ENCODE data around the gene PRKCE. TPM values are rescaled to one million over a fixed set of nuclear protein-coding genes. Genes with fewer than 3 reads are reported as not detected.

Gene PRKCE
- total and polyA plus RNA-seq, 2 of the 8 experiments (the other 6 are each of a cell fraction or from before 2014, with no cell fraction given), result 0.54 to 2.1 TPM

GRCh38 chr2:45661828-45662227 lies 10.4 kb downstream of the PRKCE start:
- Histone ChIP-seq H2BK12ac (ENCODE audit: low read depth, low read length) (no peak overlapping the region), H3K18ac (ENCODE audit: extremely low read depth, low read length) (no peak overlapping the region), H3K4me2 (ENCODE audit: insufficient read depth in 1 of 2, low read depth in 2 of 2, low read length in 2 of 2) (no peak overlapping the region), H3K56ac (replicated peaks; ENCODE audit: insufficient read length, low read depth, low read length) (no peak overlapping the region), H3K79me1 (ENCODE audit: low read depth, low read length) (no peaks in the 10 kb centered on the region), H3K23me2 (ENCODE audit: low read depth, low read length) (no peaks in the 10 kb centered on the region), H2BK15ac (ENCODE audit: low read length) (no peak overlapping the region), H3K27me3 (replicated peaks in 1 of 4; ENCODE audit: control insufficient read depth in 3 of 4, extremely low read depth in 1 of 4, insufficient read depth in 3 of 4, low read length in 3 of 4) (no peaks in the 10 kb centered on the region; a peak in 1 of 7 replicates), H4K5ac (ENCODE audit: insufficient read length, low read depth, low read length) (no peak overlapping the region), H2BK5ac (ENCODE audit: low read depth, low read length) (no peak overlapping the region), H3K79me2 (ENCODE audit: control insufficient read depth in 1 of 2, insufficient read depth in 2 of 2, low read length in 2 of 2) (no peaks in the 10 kb centered on the region), H4K20me1 (replicated peaks in 1 of 2; ENCODE audit: control insufficient read depth in 1 of 2, insufficient read depth in 2 of 2, low read length in 2 of 2) (no peaks in the 10 kb centered on the region), H3K4me1 (replicated peaks in 1 of 4; ENCODE audit: control insufficient read depth in 3 of 4, insufficient read depth in 4 of 4, low read length in 3 of 4) (no peaks in the 10 kb centered on the region), H4K91ac (replicated peaks; ENCODE audit: insufficient read length, low read length) (no peak overlapping the region), H3K36me3 (ENCODE audit: control insufficient read depth in 2 of 4, insufficient read depth in 4 of 4, low read length in 3 of 4) (no peaks in the 10 kb centered on the region), H3K27ac (ENCODE audit: low read depth, low read length) (no peak overlapping the region), H3K14ac (ENCODE audit: insufficient read length) (no peak overlapping the region), H2BK120ac (replicated peaks; ENCODE audit: low read depth, low read length) (no peak overlapping the region), H4K8ac (ENCODE audit: extremely low read depth, insufficient read depth, low read length) (no peak overlapping the region), H2AK5ac (ENCODE audit: low read depth, low read length) (no peak overlapping the region), H3K4ac (replicated peaks; ENCODE audit: insufficient read length, low read depth, low read length) (no peak overlapping the region), H3K4me3 (ENCODE audit: extremely low read depth in 1 of 4, insufficient read depth in 2 of 4, low read depth in 3 of 4, low read length in 4 of 4) (no peak overlapping the region), H2AFZ (ENCODE audit: low read length) (no peak overlapping the region), H2BK20ac (ENCODE audit: low read length) (no peak overlapping the region), H3K9ac (replicated peaks in 1 of 4; ENCODE audit: extremely low read depth in 1 of 4, low read depth in 3 of 4, low read length in 3 of 4) (no peak overlapping the region), H3K23ac (ENCODE audit: insufficient read length) (no peak overlapping the region), H3K9me3 (ENCODE audit: insufficient read depth in 2 of 2, low read depth in 1 of 2, low read length in 1 of 2) (no peaks in the 10 kb centered on the region)
- WGBS, 2 experiments (ENCODE audit: extremely low coverage in 1 of 2, insufficient coverage in 1 of 2, insufficient read length in 1 of 2, insufficient replicate concordance in 2 of 2, low coverage in 1 of 2, low lambda C conversion rate in 2 of 2, missing lambda C conversion rate in 1 of 2), result 91% methylated on average over 2 of the region's 2 CpGs; no CpG with 5 or more reads in 1 of the 2 experiments
- ChIA-PET POLR2A (ENCODE audit: partially characterized antibody) (interaction anchor here (1.0 kb wide), 1 partner anchor 217 kb away, joined by 4 read pairs; no protein-coding TSS in a partner anchor), CTCF (ENCODE audit: partially characterized antibody) (interaction anchor here (1.1 to 1.6 kb wide), 2 partner anchors 16 to 68 kb away, joined by 3 to 4 read pairs; no protein-coding TSS in a partner anchor)
- FAIRE-seq (no peak), DNase-seq (ENCODE audit: low read depth in 1 of 2, low spot score in 2 of 2) (no peak)
- no peak for TF ChIP-seq E2F6 (IDR thresholded peaks at IDR 0.05)
- TF ChIP-seq CTCF (IDR thresholded peaks at IDR 0.05; ENCODE audit: control extremely low read depth in 1 of 3, insufficient read depth in 1 of 3, low read depth in 1 of 3, low read length in 3 of 3), result no peak
- TF ChIP-seq JUND (IDR thresholded peaks at IDR 0.05; ENCODE audit: low read length), result no peak
- no peak for TF ChIP-seq SIX5 (IDR thresholded peaks at IDR 0.05; ENCODE audit: low read depth, low read length)
- no peak for TF ChIP-seq ZNF274 (IDR thresholded peaks at IDR 0.05; ENCODE audit: borderline replicate concordance, extremely low read depth, low read length)
- TF ChIP-seq YY1 (IDR thresholded peaks at IDR 0.05; ENCODE audit: low read depth, low read length), result no peak
- no peak for TF ChIP-seq KDM5A (IDR thresholded peaks at IDR 0.05; ENCODE audit: low read length)
- no peak for TF ChIP-seq JUN (IDR thresholded peaks at IDR 0.05; ENCODE audit: low read depth, low read length)
- no peak for TF ChIP-seq TEAD4 (IDR thresholded peaks at IDR 0.05; ENCODE audit: low read depth, low read length)
- no peak for TF ChIP-seq MAFK (IDR thresholded peaks at IDR 0.05; ENCODE audit: low read depth, low read length)
- TF ChIP-seq NRF1 (IDR thresholded peaks at IDR 0.05; ENCODE audit: low read depth, low read length), result no peak
- no peak for TF ChIP-seq MAX (IDR thresholded peaks at IDR 0.05)
